HG02840 (cell line): ENCODE measurements around the gene GALR1.
A peak's percentile ranks its signal among the peaks of the same experiment; 100 is the strongest.
"Not testable (repeated sequence)": the region's sequence is repeated elsewhere in the genome, so short reads cannot be mapped to it uniquely, and the experiment has no call there.

Experiments
- ATAC-seq: cut with Tn5 transposase; IDR thresholded peaks from one replicate; pipeline ENCODE4 v1.9.1; 2021; ENCODE audit warnings: mild to moderate bottlenecking, moderate library complexity, moderate number of reproducible peaks; ENCODE audit not compliant: unreplicated experiment, low FRiP score

Gene GALR1, protein sequence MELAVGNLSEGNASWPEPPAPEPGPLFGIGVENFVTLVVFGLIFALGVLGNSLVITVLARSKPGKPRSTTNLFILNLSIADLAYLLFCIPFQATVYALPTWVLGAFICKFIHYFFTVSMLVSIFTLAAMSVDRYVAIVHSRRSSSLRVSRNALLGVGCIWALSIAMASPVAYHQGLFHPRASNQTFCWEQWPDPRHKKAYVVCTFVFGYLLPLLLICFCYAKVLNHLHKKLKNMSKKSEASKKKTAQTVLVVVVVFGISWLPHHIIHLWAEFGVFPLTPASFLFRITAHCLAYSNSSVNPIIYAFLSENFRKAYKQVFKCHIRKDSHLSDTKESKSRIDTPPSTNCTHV

GRCh38 chr18:77249569-77250500 lies at the start of gene GALR1:
Gene GALR1, plus strand, starts transcription at chr18:77249848. Its CDS starts 701 bp downstream, at chr18:77250549.
- no peak for ATAC-seq

GRCh38 chr18:77201506-77201905 lies 48.1 kb upstream of the GALR1 start:
- no peak for ATAC-seq

GRCh38 chr18:77202329-77202728 lies 47.3 kb upstream of the GALR1 start:
- no peak for ATAC-seq

DNA sequence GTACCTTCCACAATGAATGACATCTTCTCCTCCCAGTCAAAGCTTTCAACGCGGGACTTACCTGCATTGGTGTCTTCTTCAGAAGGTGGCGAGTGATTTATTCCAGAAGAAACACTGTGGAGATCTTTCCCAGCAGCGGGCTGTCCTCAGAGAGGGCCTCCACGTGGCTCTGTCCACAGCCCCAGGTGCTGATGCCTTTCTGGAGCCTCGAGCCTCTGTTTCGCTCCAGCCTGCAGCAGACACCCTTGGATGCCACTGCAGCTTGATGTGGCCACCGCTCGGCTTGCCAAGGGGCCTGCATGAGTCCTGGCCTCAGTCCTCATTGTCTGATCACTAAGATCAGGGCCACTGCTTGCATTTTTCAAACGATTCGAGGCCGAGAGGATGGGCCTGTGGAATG lies 46.6 kb upstream of the GALR1 start:
- ATAC-seq, result no peak

GRCh38 chr18:77203851-77204250 lies 45.8 kb upstream of the GALR1 start:
- ATAC-seq, result no peak

- no peak for ATAC-seq
Measured at GRCh38 chr18:77205769-77206168, 43.9 kb upstream of the GALR1 start.

DNA sequence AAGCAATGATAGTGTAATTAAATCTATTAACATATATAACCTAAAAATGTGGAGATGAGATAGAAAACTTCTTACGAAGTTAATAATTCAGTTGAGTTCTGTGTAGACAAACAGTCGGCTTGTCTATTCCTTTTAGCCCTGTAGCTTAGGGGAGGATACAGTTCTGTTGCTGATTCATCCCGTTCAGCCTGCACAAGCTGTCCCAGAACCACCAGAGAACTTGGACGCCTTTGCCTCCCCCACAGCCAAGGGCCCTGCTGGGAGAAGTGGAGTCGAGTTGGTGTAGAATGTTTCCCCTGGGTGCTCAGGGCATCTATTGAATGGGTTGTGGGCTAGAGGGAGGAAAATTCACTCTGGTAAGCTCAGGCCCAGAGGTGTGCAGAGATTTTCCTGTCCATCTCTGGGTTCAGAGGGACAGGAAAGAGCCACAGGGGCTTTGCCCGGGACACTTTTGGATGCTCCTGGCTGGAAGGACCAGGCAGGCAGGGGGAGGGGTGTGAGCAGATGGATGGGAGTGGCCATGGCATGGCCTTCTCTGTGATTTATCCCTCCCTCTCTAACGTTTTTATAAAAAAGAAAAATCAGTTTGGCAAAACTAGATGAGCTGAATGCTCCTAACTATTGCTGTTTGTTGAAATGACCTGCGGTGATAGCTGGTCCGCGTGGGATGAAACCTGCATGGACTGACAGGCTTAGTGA lies 42.8 kb upstream of the GALR1 start:
- ATAC-seq, result no peak

DNA sequence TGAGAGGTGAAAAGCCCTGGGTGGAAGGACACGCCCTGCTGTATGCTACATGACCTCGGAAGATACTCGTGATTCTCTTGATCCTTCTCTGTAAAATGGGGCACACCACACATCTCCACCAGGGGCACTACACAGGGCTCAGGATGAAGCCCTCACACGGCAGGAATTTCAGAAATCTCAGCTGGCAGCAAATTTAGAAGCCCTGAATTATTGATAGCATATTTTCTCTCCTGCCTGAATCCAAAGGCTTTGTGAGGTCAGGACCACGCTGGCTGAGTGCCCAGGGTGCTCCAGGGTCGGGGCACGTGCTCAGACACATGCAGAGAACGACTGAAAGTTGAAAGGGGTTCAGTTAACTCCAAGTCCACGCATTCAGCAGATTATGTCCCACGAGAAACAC lies 42.1 kb upstream of the GALR1 start:
- ATAC-seq, result peak; percentile 49

DNA sequence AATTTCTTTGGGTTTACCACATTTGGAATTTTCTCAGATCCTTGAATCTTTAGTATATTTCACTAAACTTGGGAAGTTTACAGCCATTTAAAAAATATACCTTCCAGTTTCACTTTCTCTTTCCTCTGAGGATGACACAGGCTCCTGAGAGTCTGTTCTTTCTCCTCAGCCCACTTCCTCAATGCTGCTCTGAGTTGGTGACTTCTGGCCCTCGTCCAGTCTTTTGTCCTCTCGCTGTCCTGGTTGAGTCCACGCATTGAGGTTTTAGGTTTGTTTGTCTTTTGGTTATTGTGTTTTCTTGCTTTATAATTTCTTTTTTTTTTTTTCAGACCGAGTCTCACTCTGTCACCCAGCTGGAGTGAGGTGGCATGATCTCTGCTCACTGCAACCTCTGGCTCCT lies 40.7 kb upstream of the GALR1 start:
- ATAC-seq, result peak; percentile 63

GRCh38 chr18:77209587-77209986 lies 40.1 kb upstream of the GALR1 start:
- no peak for ATAC-seq

DNA sequence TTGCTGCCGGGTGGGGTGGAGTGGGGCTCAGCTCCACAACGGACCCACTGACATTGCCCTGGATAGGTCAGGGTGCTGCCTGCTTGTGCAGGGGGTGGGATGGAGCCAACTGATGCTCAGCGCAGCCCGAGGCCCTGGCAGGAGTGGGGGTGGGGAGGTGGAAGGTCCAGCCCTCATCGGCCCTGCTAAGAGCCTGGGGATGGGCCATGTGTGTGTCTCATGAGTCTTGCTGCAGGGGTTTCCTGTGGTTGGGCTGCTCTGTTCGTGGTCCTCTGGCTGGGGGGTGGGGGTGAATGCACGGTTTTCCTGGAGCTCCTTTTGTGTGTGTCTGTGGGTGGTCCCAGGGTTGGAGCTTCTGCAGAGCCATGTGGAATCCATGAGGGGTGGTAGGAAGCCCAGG lies 39.4 kb upstream of the GALR1 start:
- ATAC-seq, result no peak

GRCh38 chr18:77218642-77219041 lies 31.0 kb upstream of the GALR1 start:
- ATAC-seq, result no peak

DNA sequence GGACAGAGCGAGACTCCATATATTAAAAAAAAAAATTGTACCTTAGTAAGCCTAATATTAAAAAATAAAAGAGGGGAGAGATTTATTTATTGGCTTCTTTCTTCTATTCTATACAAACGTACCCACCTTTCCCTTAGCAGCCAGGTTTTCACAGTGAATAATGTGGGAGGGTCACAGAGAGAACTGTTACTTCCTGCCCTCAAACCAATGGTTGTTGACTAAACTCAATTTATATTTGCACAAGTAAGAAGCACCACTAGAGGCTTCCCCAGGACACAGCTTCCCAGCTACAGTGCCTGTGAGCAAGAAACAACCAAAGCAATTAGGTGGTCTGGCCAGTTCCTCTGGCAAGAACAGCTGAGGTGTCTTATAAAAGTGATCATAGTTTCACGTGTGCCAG lies 28.9 kb upstream of the GALR1 start:
- no peak for ATAC-seq

- no peak for ATAC-seq
Measured at GRCh38 chr18:77222464-77222863, 27.2 kb upstream of the GALR1 start.

DNA sequence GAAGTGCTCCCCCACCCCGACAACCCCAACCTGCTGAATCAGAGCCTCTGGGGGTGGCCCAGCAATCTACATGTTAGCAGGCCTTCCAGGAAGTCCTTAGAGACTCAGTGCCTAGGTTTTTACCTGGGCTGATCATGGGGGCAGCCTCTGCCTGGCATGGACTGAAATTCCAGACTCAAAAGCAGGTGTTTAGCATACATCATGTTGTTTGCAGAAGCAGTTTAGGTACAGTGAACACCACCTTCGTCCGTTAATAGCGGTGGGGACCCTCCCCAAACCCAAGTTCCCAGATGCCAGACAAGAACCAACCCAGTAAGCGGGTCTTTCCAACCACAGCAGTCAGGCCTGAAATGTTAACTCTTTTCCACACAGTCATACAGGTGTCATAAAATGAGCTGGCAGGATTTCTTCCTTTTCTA lies 26.4 kb upstream of the GALR1 start:
- no peak for ATAC-seq

DNA sequence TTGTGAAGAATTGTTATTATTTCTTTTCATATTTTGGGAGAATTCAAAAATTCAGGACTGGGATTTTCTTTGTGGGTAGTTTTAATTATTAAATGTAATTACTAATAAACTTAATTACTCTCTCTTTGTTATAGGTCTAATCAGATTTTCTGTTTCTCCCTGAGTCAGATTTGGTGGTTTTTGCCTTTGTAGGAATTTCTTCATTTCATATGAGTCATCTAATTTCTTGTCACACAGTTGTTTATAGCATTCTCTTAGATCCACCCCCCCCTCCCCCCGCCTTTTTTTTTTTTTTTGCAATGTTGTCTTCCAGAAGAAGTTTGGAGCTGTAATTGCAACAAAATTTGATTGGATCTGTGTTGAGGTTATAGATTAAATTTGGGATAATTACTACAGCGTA lies 26.0 kb upstream of the GALR1 start:
- no peak for ATAC-seq

DNA sequence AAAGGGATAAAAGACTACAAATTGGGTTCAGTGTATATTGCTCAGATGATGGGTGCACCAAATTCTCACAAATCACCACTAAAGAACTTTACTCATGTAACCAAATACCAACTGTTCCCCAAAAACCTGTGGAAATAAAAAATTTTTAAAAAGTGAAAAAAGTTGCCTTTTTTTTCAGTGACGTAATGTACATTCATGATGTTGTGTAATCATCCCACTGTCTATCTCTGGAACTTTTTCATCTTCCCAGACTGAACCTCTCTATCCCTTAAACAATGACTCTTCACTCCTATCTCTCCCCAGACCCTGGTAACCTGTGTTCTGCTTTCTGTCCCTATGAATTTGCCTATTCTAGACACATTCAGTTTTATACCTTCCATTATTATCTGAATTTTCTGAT lies 19.0 kb upstream of the GALR1 start:
- ATAC-seq, result no peak

GRCh38 chr18:77234504-77235365 lies 14.9 kb upstream of the GALR1 start:
- no peak for ATAC-seq

GRCh38 chr18:77239285-77239684 lies 10.4 kb upstream of the GALR1 start:
- ATAC-seq, result not testable (repeated sequence)
